OCI-LY7 (cell line): ENCODE measurements around the gene GGCX. TPM values are rescaled to one million over a fixed set of nuclear protein-coding genes. Genes with fewer than 3 reads are reported as not detected.

Source experiments
- BruUV-seq: library from RNA; stranded (reverse); fragments of 400-500 nt; replicated peaks from 2 replicates; lab custom pipeline; 2021; lab: Mats Ljungman, UMichigan
- CTCF ChIA-PET: fragments of 300-600 bp; sonication (Branson Sonifier 250); formaldehyde crosslinking; loops from one replicate; lab custom pipeline; 2022; ENCODE audit warnings: antibody characterized with exemption; ENCODE audit not compliant: unreplicated experiment; lab: Charles Lee
- POLR2A ChIA-PET: fragments of 300-600 bp; sonication (Branson Sonifier 250); formaldehyde crosslinking; loops from one replicate; lab custom pipeline; 2022; ENCODE audit warnings: antibody characterized with exemption; lab: Charles Lee
- DNase-seq: peaks from one replicate; pipeline ENCODE4 v3.0.0-alpha.2; 2015; ENCODE audit warnings: low spot score
- H2AFZ ChIP-seq: fragments of 200-600 bp; sonication (generic), shearing (Covaris generic); 2 replicates; pipeline ENCODE4 v1.6.1; 2014; ENCODE audit warnings: mild to moderate bottlenecking, antibody characterized with exemption, low read length, moderate library complexity
- H3K27ac ChIP-seq: fragments of 200-600 bp; sonication (generic); 2 replicates; pipeline ENCODE4 v1.5.1; 2014; ENCODE audit warnings: mixed run types, low read depth, mild to moderate bottlenecking, moderate library complexity, low read length, inconsistent platforms; ENCODE audit not compliant: poor library complexity, severe bottlenecking
- H3K36me3 ChIP-seq: fragments of 200-600 bp; sonication (generic); 2 replicates; pipeline ENCODE4 v1.6.1; 2014; ENCODE audit warnings: mild to moderate bottlenecking, antibody characterized with exemption, low read length, moderate library complexity, mixed read lengths; ENCODE audit not compliant: insufficient read depth
- H3K4me1 ChIP-seq: fragments of 200-600 bp; sonication (generic); 2 replicates; pipeline ENCODE4 v1.5.1; 2014; ENCODE audit warnings: mild to moderate bottlenecking, low read length; ENCODE audit not compliant: insufficient read depth, poor library complexity, severe bottlenecking
- H3K4me2 ChIP-seq: fragments of 200-600 bp; sonication (generic); 2 replicates; pipeline ENCODE4 v1.6.1; 2014; ENCODE audit warnings: mild to moderate bottlenecking, low read length
- H3K4me3 ChIP-seq: fragments of 200-600 bp; sonication (generic); 2 replicates; pipeline ENCODE4 v1.5.1; 2014; ENCODE audit warnings: mild to moderate bottlenecking, low read depth, low read length; ENCODE audit not compliant: poor library complexity, severe bottlenecking
- H3K79me2 ChIP-seq: fragments of 200-600 bp; sonication (generic); 2 replicates; pipeline ENCODE4 v1.6.1; 2016; ENCODE audit warnings: low read depth, mild to moderate bottlenecking, low read length, moderate library complexity, mixed read lengths; ENCODE audit not compliant: insufficient read depth
- H3K9me2 ChIP-seq: fragments of 200-600 bp; sonication (generic); 2 replicates; pipeline ENCODE4 v1.6.1; 2016; ENCODE audit warnings: mild to moderate bottlenecking, low read length, mixed read lengths; ENCODE audit not compliant: insufficient read depth
- H3K9me3 ChIP-seq: fragments of 200-600 bp; sonication (generic); 2 replicates; pipeline ENCODE4 v1.6.1; 2014; ENCODE audit warnings: mild to moderate bottlenecking, mixed run types, low read length, mixed read lengths
- H4K20me1 ChIP-seq: fragments of 200-600 bp; sonication (generic); 2 replicates; pipeline ENCODE4 v1.6.1; 2014; ENCODE audit warnings: mild to moderate bottlenecking, antibody characterized with exemption, low read length, moderate library complexity, mixed read lengths; ENCODE audit not compliant: insufficient read depth
- EZH2phosphoT487 ChIP-seq: fragments of 200-600 bp; sonication (generic); IDR thresholded peaks from 2 replicates; pipeline ENCODE4 v1.6.1; 2018; ENCODE audit warnings: low read depth, borderline replicate concordance, mild to moderate bottlenecking, mixed run types, antibody characterized with exemption, low read length, moderate library complexity, mixed read lengths
- intact Hi-C: fragments of 100-400 bp; cut with micrococcal nuclease; formaldehyde crosslinking; loops from one replicate; pipeline ENCODE4 v1.10.0; 2022; ENCODE audit not compliant: unreplicated experiment
- total RNA-seq, 2 experiments: library from RNA; depleted of rRNA in 1 of 2; stranded (reverse); fragments of >200 nt in 1 of 2; shearing (Covaris generic) in 1 of 2; gene quantifications; 2 replicates each; pipeline ENCODE4 v1.2.3, GENCODE V29; 2014 to 2022
- TF ChIP-seq, protein P1 (sequence below): fragments of 200-600 bp; sonication (generic); conservative IDR thresholded peaks from 2 replicates; pipeline ENCODE4 v1.5.1; 2014; ENCODE audit warnings: mild to moderate bottlenecking, antibody characterized with exemption, low read length, moderate library complexity, mixed read lengths

GGCX gene
- total RNA-seq, 2 experiments from 2014 or later = 32.5 to 33.3 TPM

DNA sequence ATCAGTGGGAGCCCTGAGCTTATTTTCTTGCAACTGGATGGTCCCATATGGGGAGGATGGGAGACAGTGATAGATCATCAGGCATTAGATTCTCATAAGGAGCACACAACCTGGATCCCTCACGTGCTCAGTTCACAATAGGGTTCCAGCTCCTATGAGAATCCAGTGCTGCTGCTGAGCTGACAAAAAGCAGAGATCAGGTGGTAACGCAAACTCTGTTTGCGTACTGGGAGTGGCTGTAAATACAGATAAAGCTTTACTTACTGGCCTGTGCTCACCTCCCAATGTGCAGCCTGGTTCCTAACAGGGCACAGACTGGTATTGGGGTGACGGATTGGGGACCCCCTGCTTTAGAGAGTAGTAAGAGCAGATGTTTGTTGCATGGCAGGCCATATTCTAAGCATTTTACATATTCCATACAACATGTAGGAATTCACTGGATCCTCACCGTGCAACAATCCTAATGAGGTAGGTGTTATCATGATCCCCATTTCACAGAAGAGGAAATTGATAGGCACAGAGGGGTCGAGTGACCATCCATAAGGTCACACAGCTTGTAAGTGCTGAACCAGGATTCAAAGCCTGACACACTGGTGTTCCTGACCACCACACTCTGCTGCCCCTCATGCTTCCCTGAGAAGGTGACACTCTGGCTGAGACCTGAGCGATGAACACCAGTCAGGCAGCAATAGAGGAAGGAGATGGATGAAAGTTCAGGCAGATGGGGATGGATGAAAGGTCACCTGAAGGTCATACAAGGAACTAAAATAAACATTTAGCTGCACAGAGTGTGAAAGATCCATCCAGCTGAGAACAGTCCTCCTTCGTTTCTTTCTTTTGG is 38.0 kb downstream of the GGCX start:
- CTCF ChIA-PET = interaction anchor here (0.5 kb wide), 1 partner anchor 114 kb away, joined by 3 read pairs; no protein-coding TSS in a partner anchor
- POLR2A ChIA-PET = interaction anchor here (0.6 to 1.8 kb wide), 5 partner anchors 16 to 886 kb away, joined by 4 to 5 read pairs (median 5); partner anchors contain the start of gene MAT2A
- H2AFZ ChIP-seq = no peak overlapping the region
- no peak for DNase-seq
- intact Hi-C loops = loop anchor here (10.0 kb wide), 1 partner anchor 48 kb away; no protein-coding TSS in a partner anchor
- H3K4me1 ChIP-seq = peaks cover 14% of the 10 kb centered on the region
- H3K27ac ChIP-seq = no peak overlapping the region
- no peaks in the 10 kb centered on the region for H3K79me2 ChIP-seq
- H3K4me2 ChIP-seq = no peak overlapping the region
- no peaks in the 10 kb centered on the region for H3K9me3 ChIP-seq
- BruUV-seq = no TSS peak
- no peaks in the 10 kb centered on the region for H3K36me3 ChIP-seq
- no peak overlapping the region for H3K4me3 ChIP-seq
- TF ChIP-seq, protein P1, sequence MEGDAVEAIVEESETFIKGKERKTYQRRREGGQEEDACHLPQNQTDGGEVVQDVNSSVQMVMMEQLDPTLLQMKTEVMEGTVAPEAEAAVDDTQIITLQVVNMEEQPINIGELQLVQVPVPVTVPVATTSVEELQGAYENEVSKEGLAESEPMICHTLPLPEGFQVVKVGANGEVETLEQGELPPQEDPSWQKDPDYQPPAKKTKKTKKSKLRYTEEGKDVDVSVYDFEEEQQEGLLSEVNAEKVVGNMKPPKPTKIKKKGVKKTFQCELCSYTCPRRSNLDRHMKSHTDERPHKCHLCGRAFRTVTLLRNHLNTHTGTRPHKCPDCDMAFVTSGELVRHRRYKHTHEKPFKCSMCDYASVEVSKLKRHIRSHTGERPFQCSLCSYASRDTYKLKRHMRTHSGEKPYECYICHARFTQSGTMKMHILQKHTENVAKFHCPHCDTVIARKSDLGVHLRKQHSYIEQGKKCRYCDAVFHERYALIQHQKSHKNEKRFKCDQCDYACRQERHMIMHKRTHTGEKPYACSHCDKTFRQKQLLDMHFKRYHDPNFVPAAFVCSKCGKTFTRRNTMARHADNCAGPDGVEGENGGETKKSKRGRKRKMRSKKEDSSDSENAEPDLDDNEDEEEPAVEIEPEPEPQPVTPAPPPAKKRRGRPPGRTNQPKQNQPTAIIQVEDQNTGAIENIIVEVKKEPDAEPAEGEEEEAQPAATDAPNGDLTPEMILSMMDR = no peak
- TF ChIP-seq EZH2phosphoT487 = no peak
- no peaks in the 10 kb centered on the region for H4K20me1 ChIP-seq
- no peaks in the 10 kb centered on the region for H3K9me2 ChIP-seq

DNA sequence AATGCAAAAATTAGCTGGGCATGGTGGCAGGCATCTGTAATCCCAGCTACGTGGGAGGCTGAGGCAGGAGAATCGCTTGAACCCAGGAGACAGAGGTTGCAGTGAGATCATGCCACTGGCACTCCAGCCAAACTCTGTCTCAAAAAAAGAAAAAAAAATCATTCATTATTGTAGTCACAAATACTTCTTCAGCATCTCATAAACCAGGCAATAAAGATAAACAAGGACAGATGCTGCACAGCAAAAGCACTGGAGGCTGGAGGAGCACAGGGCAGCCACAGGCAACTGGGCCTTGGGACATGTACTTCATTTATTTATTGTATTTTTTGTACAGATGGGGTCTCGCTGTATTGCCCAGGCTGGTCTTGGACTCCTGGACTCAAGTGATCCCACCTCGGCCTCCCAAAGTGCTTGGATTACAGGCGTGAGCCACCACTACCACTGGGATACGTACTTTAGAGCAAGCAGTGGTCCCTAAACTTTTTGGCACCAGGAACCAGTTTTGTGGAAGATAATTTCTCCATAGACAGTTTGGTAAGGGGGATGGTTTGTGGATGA is 39.1 kb downstream of the GGCX start:
- DNase-seq = no peak
- no peaks in the 10 kb centered on the region for H3K9me2 ChIP-seq
- BruUV-seq = no TSS peak
- peaks cover 14% of the 10 kb centered on the region for H3K4me1 ChIP-seq
- no peak for TF ChIP-seq EZH2phosphoT487
- TF ChIP-seq, protein P1 = no peak
- no peaks in the 10 kb centered on the region for H4K20me1 ChIP-seq
- H3K79me2 ChIP-seq = no peaks in the 10 kb centered on the region
- CTCF ChIA-PET = interaction anchor here (0.5 kb wide), 1 partner anchor 113 kb away, joined by 3 read pairs; no protein-coding TSS in a partner anchor
- H3K9me3 ChIP-seq = no peaks in the 10 kb centered on the region
- H3K4me2 ChIP-seq = no peak overlapping the region
- POLR2A ChIA-PET = interaction anchor here (0.7 to 1.0 kb wide), 2 partner anchors 10 to 887 kb away, joined by 4 read pairs; no protein-coding TSS in a partner anchor
- H3K27ac ChIP-seq = no peak overlapping the region
- intact Hi-C loops = loop anchor here (10.0 kb wide), 1 partner anchor 47 kb away; no protein-coding TSS in a partner anchor
- H2AFZ ChIP-seq = no peak overlapping the region
- no peak overlapping the region for H3K4me3 ChIP-seq
- no peaks in the 10 kb centered on the region for H3K36me3 ChIP-seq
